PC-3 (cell line): Measurements from ENCODE around the gene FRZB. TPM values are rescaled to one million over a fixed set of nuclear protein-coding genes. Genes with fewer than 3 reads are reported as not detected.
A peak's percentile ranks its signal among the peaks of the same experiment; 100 is the strongest.

Experiments
- ATAC-seq: fragments of 200-7000 bp; cut with Tn5 transposase; 2 replicates; pipeline ENCODE4 v1.9.1; 2020; ENCODE audit warnings: mild to moderate bottlenecking, moderate library complexity
- BruUV-seq: library from RNA; stranded (reverse); fragments of 400-500 nt; replicated peaks from 2 replicates; lab custom pipeline; 2021; lab: Mats Ljungman, UMichigan
- CTCF ChIA-PET: fragments of 300-600 bp; sonication (Branson Sonifier 250); formaldehyde crosslinking; loops from one replicate; lab custom pipeline; 2022; ENCODE audit warnings: antibody characterized with exemption; lab: Charles Lee
- POLR2A ChIA-PET: fragments of 300-600 bp; sonication (Branson Sonifier 250); formaldehyde crosslinking; loops from one replicate; lab custom pipeline; 2022; ENCODE audit warnings: antibody characterized with exemption; ENCODE audit not compliant: unreplicated experiment; lab: Charles Lee
- DNase-seq: peaks from one replicate; pipeline ENCODE4 v3.0.0-alpha.2; 2015
- H2AFZ ChIP-seq: fragments of 300-600 bp; sonication (generic); 2 replicates; pipeline ENCODE4 v1.6.0; 2016; ENCODE audit warnings: antibody characterized with exemption, low read length
- H3F3A ChIP-seq: fragments of 300-600 bp; sonication (generic); one replicate; pipeline ENCODE4 v1.6.0; 2017; ENCODE audit warnings: antibody characterized with exemption, low read length, control low read depth, mild to moderate bottlenecking; ENCODE audit not compliant: unreplicated experiment
- H3K27ac ChIP-seq: fragments of 300-600 bp; sonication (generic); 2 replicates; pipeline ENCODE4 v1.5.1; 2016; ENCODE audit warnings: mild to moderate bottlenecking, low read length
- H3K27me3 ChIP-seq: fragments of 300-600 bp; sonication (generic); 2 replicates; pipeline ENCODE4 v1.6.1; 2016; ENCODE audit warnings: low read length, mixed read lengths
- H3K36me3 ChIP-seq: fragments of 300-600 bp; sonication (generic); 2 replicates; pipeline ENCODE4 v1.6.1; 2016; ENCODE audit warnings: low read depth, mixed run types, low read length, mixed read lengths
- H3K4me1 ChIP-seq: fragments of 300-600 bp; sonication (generic); 2 replicates; pipeline ENCODE4 v1.5.1; 2016; ENCODE audit warnings: low read length; ENCODE audit not compliant: insufficient read depth
- H3K4me2 ChIP-seq: fragments of 300-600 bp; sonication (generic); 2 replicates; pipeline ENCODE4 v1.6.0; 2016; ENCODE audit warnings: low read length
- H3K4me3 ChIP-seq: fragments of 300-600 bp; sonication (generic); 2 replicates; pipeline ENCODE4 v1.5.1; 2016; ENCODE audit warnings: mild to moderate bottlenecking, low read length, mixed read lengths
- H3K79me2 ChIP-seq: fragments of 300-600 bp; sonication (generic); 2 replicates; pipeline ENCODE4 v1.6.1; 2017; ENCODE audit warnings: low read length, mixed read lengths
- H3K9ac ChIP-seq: fragments of 300-600 bp; sonication (generic); 2 replicates; pipeline ENCODE4 v1.6.0; 2016; ENCODE audit warnings: mild to moderate bottlenecking, low read length
- H3K9me2 ChIP-seq: fragments of 300-600 bp; sonication (generic); replicated peaks from 2 replicates; pipeline ENCODE4 v1.6.1; 2016; ENCODE audit warnings: mixed run types, low read length, mixed read lengths
- H3K9me3 ChIP-seq: fragments of 300-600 bp; sonication (generic); 2 replicates; pipeline ENCODE4 v1.6.1; 2016; ENCODE audit warnings: low read length, mixed read lengths
- H4K20me1 ChIP-seq: fragments of 300-600 bp; sonication (generic); 2 replicates; pipeline ENCODE4 v1.6.1; 2016; ENCODE audit warnings: low read length, mixed read lengths
- EZH2 ChIP-seq: fragments of 300-600 bp; sonication (generic); IDR thresholded peaks from one replicate; pipeline ENCODE4 v1.6.1; 2017; ENCODE audit warnings: antibody characterized with exemption, mild to moderate bottlenecking, low read length; ENCODE audit not compliant: unreplicated experiment
- EZH2phosphoT487 ChIP-seq: fragments of 300-600 bp; sonication (generic); IDR thresholded peaks from 2 replicates; pipeline ENCODE4 v1.6.1; 2018; ENCODE audit warnings: mild to moderate bottlenecking, antibody characterized with exemption, low read length, borderline replicate concordance
- intact Hi-C: fragments of 100-400 bp; cut with micrococcal nuclease; formaldehyde crosslinking; loops from 2 replicates; pipeline ENCODE4 v1.9.0; 2023
- total RNA-seq: library from RNA; depleted of rRNA; stranded (reverse); fragments of >200 nt; gene quantifications from 2 replicates; pipeline ENCODE4 v1.2.3, GENCODE V29; 2014
- TF ChIP-seq, protein P1 (sequence below): fragments of 300-600 bp; sonication (generic); conservative IDR thresholded peaks from 2 replicates; pipeline ENCODE4 v1.5.1; 2017; ENCODE audit warnings: antibody characterized with exemption, low read depth, mild to moderate bottlenecking, low read length

FRZB gene
- total RNA-seq, 1 experiment from 2014 or later = 0.11 TPM

DNA sequence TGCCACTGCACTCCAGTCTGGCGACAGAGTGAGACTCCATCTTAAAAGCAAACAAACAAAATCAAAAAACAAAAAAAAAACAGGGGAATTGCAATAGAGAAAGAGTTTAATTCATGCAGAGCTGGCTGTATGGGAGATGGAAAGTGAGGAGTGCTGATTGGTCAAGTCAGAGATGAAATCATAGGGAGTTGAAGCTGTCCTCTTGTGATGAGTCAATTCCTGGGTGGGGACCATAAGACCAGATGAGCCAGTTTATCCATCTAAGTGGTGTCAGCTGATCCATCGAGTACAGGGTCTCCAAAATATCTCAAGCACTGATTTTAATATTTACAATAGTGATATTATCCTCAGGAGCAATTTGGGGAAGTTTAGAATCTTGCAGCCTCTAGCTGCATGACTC lies 45.3 kb downstream of the FRZB start:
- TF ChIP-seq EZH2 (no peak), EZH2phosphoT487 (no peak)
- TF ChIP-seq, protein P1, sequence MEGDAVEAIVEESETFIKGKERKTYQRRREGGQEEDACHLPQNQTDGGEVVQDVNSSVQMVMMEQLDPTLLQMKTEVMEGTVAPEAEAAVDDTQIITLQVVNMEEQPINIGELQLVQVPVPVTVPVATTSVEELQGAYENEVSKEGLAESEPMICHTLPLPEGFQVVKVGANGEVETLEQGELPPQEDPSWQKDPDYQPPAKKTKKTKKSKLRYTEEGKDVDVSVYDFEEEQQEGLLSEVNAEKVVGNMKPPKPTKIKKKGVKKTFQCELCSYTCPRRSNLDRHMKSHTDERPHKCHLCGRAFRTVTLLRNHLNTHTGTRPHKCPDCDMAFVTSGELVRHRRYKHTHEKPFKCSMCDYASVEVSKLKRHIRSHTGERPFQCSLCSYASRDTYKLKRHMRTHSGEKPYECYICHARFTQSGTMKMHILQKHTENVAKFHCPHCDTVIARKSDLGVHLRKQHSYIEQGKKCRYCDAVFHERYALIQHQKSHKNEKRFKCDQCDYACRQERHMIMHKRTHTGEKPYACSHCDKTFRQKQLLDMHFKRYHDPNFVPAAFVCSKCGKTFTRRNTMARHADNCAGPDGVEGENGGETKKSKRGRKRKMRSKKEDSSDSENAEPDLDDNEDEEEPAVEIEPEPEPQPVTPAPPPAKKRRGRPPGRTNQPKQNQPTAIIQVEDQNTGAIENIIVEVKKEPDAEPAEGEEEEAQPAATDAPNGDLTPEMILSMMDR = no peak
- Histone ChIP-seq H3K9me3 (no peaks in the 10 kb centered on the region), H3F3A (no peaks in the 10 kb centered on the region), H3K36me3 (no peaks in the 10 kb centered on the region), H4K20me1 (no peaks in the 10 kb centered on the region), H3K4me2 (no peak overlapping the region), H3K27ac (no peak overlapping the region), H2AFZ (no peak overlapping the region), H3K9ac (no peak overlapping the region), H3K27me3 (peaks cover 12% of the 10 kb centered on the region; the same call in 1 of the 2 replicates), H3K4me1 (no peaks in the 10 kb centered on the region), H3K4me3 (no peak overlapping the region), H3K79me2 (no peaks in the 10 kb centered on the region), H3K9me2 (no peaks in the 10 kb centered on the region)
- intact Hi-C loops = no loop called here
- POLR2A ChIA-PET = no interaction called here
- peak; percentile 34 for DNase-seq
- no TSS peak for BruUV-seq
- CTCF ChIA-PET = no interaction called here
- ATAC-seq = no peak

DNA sequence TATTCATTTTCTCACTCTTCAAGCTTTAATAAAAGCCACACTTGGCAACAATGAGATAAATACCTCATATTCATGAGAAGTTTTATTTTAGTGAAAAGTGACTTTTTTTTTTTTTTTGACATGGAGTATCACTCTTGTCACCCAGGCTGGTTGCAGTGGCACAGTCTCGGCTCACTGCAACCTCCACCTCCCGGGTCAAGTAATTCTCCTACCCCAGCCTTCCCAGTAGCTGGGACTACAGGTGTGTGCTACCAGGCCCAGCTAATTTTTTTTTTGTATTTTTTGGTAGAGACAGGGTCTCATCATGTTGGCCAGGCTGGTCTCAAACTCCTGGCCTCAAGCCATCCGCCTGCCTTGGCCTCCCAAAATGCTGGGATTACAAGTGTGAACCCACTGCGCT lies 47.0 kb downstream of the FRZB start:
- CTCF ChIA-PET = no interaction called here
- DNase-seq = no peak
- H4K20me1 ChIP-seq = no peaks in the 10 kb centered on the region

DNA sequence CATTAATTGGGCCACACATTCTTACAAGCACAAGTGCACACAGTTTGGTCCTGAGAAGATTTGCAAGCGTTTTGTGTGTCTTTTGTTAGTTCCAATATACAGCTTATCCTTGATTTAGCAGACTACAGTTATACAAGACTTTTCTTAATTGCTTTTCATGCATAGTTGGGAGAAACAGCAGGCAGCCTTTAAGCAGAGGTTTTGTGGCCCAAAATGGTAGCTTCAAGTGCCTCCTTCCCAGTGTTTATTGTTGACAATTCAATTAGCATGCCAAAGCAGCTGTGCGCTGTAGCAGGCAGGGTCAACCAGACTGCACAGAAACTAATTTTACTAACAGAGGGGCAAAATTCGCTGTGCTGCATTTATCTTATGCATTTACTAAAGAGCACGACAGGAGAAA lies 47.5 kb downstream of the FRZB start:
- no peaks in the 10 kb centered on the region for H4K20me1 ChIP-seq
- intact Hi-C loops = no loop called here
- CTCF ChIA-PET = no interaction called here
- no peak overlapping the region for H3K4me3 ChIP-seq
- BruUV-seq = no TSS peak
- no peaks in the 10 kb centered on the region for H3K36me3 ChIP-seq
- H3K27me3 ChIP-seq = peaks cover 14% of the 10 kb centered on the region
- H3F3A ChIP-seq = no peaks in the 10 kb centered on the region
- DNase-seq = no peak
- TF ChIP-seq, protein P1 = no peak
- TF ChIP-seq EZH2 (no peak), EZH2phosphoT487 (no peak)
- H3K79me2 ChIP-seq = no peaks in the 10 kb centered on the region
- H2AFZ ChIP-seq = no peak overlapping the region
- H3K9me2 ChIP-seq = no peaks in the 10 kb centered on the region
- POLR2A ChIA-PET = no interaction called here
- H3K4me2 ChIP-seq = no peak overlapping the region
- H3K9ac ChIP-seq = no peak overlapping the region
- no peak for ATAC-seq
- no peak overlapping the region for H3K27ac ChIP-seq
- H3K9me3 ChIP-seq = no peaks in the 10 kb centered on the region
- H3K4me1 ChIP-seq = no peaks in the 10 kb centered on the region

More for the DNA sequence above, 47.0 kb downstream of the FRZB start:
- intact Hi-C loops = no loop called here
- Histone ChIP-seq H3K9ac (no peak overlapping the region), H3K9me3 (no peaks in the 10 kb centered on the region), H3K27me3 (peaks cover 12% of the 10 kb centered on the region; the same call in 1 of the 2 replicates), H2AFZ (no peak overlapping the region), H3K27ac (no peak overlapping the region), H3K4me2 (no peak overlapping the region), H3K9me2 (no peaks in the 10 kb centered on the region), H3K79me2 (no peaks in the 10 kb centered on the region), H3K4me1 (no peaks in the 10 kb centered on the region), H3F3A (no peaks in the 10 kb centered on the region), H3K36me3 (no peaks in the 10 kb centered on the region), H3K4me3 (no peak overlapping the region)
- BruUV-seq = no TSS peak
- ATAC-seq = no peak
- POLR2A ChIA-PET = no interaction called here
- TF ChIP-seq, protein P1 = no peak
- TF ChIP-seq EZH2phosphoT487 (no peak), EZH2 (no peak)
